ENCODE measurements around the gene PEAK3.

The PEAK3 gene

DNA sequence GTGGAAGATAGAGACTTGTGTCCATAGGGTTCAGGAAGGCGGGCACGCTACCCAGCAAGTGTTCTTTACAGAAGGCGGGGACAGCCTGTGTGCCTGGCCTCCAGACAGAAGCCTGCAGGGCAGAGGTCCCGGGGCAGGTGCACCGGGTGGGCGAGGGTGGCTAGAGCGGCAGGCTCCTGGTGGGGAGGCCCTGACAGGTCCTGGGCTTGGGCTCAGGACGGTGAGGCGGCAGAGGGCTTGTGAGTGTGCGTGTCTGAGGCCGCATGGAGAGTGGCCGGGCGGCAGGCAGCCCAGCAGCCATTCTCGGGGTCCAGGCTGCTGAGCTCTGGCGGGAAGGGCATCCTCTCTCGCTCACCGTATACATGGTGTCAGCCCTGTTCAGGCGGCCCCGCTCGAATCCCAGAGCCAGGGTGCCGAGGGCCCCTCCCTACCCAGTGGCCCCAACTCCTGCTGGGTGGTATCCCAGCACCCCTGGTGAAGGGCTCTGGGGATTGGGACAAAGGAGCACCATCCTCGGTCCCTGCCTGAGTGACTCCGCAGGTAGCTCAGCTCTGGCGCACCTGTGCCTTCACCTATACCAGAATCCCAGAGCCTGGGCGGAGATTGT, 35.9 kb downstream of the PEAK3 start:
- peaks cover 78% of the 10 kb centered on the region for H3K36me3 ChIP-seq (ENCODE audit: insufficient read depth, low read length)
- peaks cover 6% of the 10 kb centered on the region for H3K4me1 ChIP-seq (ENCODE audit: insufficient read depth, low read length)
- no peak overlapping the region for H2AFZ ChIP-seq (ENCODE audit: low read depth, low read length)
- H3K4me3 ChIP-seq (ENCODE audit: low read length), result no peak overlapping the region
- H3K9me3 ChIP-seq (ENCODE audit: low read length), result peaks cover 7% of the 10 kb centered on the region
- H3K27me3 ChIP-seq (ENCODE audit: insufficient read depth, low read length), result no peaks in the 10 kb centered on the region

DNA sequence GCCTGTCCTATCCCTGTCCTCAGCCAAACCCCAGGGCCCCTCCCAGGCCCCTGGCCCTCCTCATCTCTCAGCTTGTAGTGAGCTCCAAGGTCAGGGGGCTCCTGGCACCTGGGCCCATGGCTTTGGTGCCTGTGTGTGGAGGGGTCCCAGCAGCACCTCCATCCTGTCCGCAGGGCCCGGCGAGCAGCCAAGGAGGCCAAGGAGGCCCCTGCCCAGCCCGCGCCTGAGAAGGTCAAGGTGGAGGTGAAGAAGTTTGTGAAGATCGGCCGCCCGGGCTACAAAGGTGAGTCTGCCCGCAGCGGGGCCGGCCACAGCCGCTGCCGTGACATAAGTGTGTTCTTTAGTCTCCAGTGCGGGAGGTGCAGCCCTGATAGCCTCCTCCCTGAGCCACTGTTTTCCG, 36.7 kb downstream of the PEAK3 start:
- H3K4me3 ChIP-seq (ENCODE audit: low read length), result no peak overlapping the region
- H3K9me3 ChIP-seq (ENCODE audit: low read length), result peaks cover 3% of the 10 kb centered on the region
- H3K27me3 ChIP-seq (ENCODE audit: insufficient read depth, low read length), result no peaks in the 10 kb centered on the region
- peaks cover 13% of the 10 kb centered on the region for H3K4me1 ChIP-seq (ENCODE audit: insufficient read depth, low read length)
- no peak overlapping the region for H2AFZ ChIP-seq (ENCODE audit: low read depth, low read length)
- H3K36me3 ChIP-seq (ENCODE audit: insufficient read depth, low read length), result peaks cover 71% of the 10 kb centered on the region

DNA sequence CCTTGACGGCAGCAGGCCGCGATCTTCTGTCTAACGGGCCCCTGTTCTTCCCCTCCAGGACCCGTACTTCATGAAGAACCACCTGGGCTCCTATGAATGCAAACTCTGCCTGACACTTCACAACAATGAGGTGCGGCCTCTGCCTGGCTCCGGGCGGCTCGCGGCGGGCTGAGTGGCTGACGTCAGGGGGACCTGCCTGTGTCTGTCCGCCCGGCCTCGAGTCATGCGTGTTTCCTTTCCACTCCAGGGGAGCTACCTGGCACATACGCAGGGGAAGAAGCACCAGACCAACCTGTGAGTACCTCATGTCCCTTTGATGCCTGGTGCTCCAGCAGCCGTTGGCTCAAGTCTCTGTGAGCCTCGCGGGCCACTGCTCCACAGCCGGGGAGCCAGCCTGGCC, 37.5 kb downstream of the PEAK3 start:
- peaks cover 67% of the 10 kb centered on the region for H3K36me3 ChIP-seq (ENCODE audit: insufficient read depth, low read length)
- H3K4me3 ChIP-seq (ENCODE audit: low read length), result no peak overlapping the region
- H3K4me1 ChIP-seq (ENCODE audit: insufficient read depth, low read length), result peaks cover 21% of the 10 kb centered on the region
- H3K9me3 ChIP-seq (ENCODE audit: low read length), result no peaks in the 10 kb centered on the region
- H2AFZ ChIP-seq (ENCODE audit: low read depth, low read length), result no peak overlapping the region
- no peaks in the 10 kb centered on the region for H3K27me3 ChIP-seq (ENCODE audit: insufficient read depth, low read length)

DNA sequence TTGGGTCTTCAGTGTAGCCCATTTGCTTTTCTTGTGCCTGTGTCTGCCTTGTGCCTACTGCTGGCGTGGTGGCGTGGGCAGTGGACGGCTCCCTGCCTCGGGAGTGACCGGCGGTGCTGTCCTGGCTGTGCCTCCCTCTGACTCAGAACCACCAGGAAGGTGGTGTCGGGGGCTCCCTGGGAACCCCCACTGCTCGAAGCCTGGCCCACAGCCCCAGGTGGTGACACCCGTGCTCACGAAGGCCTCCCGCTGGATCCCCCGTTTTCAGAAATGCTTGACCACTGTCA, 37.9 kb downstream of the PEAK3 start:
- Histone ChIP-seq H3K36me3 (ENCODE audit: insufficient read depth, low read length) (peaks cover 63% of the 10 kb centered on the region), H2AFZ (ENCODE audit: low read depth, low read length) (no peak overlapping the region), H3K4me3 (ENCODE audit: low read length) (no peak overlapping the region), H3K9me3 (ENCODE audit: low read length) (no peaks in the 10 kb centered on the region), H3K4me1 (ENCODE audit: insufficient read depth, low read length) (peaks cover 25% of the 10 kb centered on the region), H3K27me3 (ENCODE audit: insufficient read depth, low read length) (no peaks in the 10 kb centered on the region)

DNA sequence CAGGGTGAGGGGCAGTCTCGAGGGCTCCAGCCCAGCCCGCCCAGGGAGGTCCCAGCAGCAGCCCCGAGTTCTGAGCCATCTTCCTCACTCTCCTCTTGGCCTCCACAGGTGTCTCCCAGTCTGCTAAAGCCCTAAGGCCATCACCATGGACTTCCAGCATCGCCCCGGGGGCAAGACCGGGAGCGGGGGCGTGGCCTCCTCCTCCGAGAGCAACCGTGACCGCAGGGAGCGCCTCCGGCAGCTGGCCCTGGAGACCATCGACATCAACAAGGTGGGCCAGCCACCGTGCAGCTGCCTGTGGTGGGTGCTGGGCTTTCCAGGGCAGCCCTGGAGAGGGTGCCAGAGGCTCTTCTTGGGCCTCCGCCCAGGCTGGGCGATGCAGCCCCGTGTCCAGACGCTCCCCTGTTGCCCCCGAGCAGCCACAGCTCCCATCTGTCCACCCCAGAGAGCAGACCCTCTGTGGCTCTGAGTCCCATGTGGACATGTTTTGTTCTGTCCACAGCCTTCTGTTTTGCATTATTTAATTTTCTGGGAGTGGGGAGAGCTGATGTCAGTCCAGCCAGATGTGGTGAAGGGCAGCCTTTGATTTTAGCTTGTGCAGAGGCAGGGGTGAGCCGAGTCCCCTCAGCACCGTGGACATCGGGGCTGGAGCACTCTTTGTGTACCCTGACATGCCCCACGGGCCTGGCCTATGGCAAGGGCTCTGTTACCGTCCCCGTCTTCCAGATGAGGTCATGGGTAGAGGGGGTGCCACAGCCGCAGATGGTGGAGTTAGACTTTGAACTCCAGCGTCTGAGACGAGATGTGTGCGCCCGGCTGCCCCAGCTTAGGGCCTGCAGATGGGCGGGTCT, 38.5 kb downstream of the PEAK3 start:
- H3K9me3 ChIP-seq (ENCODE audit: low read length), result no peaks in the 10 kb centered on the region
- no peak overlapping the region for H2AFZ ChIP-seq (ENCODE audit: low read depth, low read length)
- H3K36me3 ChIP-seq (ENCODE audit: insufficient read depth, low read length), result peaks cover 57% of the 10 kb centered on the region
- H3K4me1 ChIP-seq (ENCODE audit: insufficient read depth, low read length), result peaks cover 29% of the 10 kb centered on the region
- H3K27me3 ChIP-seq (ENCODE audit: insufficient read depth, low read length), result no peaks in the 10 kb centered on the region
- H3K4me3 ChIP-seq (ENCODE audit: low read length), result no peak overlapping the region

DNA sequence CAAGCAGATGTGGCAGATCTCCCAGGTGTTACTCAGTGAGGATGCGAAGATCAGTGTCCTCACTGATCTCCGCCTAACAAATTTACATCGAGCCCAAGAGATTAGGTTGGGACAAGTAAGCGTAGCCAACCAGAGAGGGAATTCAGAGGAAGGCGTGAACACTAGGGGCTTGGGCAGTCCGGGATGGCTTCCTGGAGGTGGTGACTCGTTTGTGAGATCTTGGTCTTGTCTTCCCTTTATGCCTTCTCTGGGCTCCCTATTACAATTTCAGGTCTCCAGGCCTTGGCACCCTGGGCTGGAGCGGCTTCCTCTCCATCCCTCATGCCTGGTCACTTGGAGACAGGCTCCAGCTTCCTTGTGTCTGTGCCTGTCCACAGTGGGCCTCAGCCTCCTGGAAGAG, 39.2 kb downstream of the PEAK3 start:
- H3K27me3 ChIP-seq (ENCODE audit: insufficient read depth, low read length), result no peaks in the 10 kb centered on the region
- H3K4me3 ChIP-seq (ENCODE audit: low read length), result no peak overlapping the region
- H3K9me3 ChIP-seq (ENCODE audit: low read length), result no peaks in the 10 kb centered on the region
- peaks cover 61% of the 10 kb centered on the region for H3K36me3 ChIP-seq (ENCODE audit: insufficient read depth, low read length)
- no peak overlapping the region for H2AFZ ChIP-seq (ENCODE audit: low read depth, low read length)
- peaks cover 36% of the 10 kb centered on the region for H3K4me1 ChIP-seq (ENCODE audit: insufficient read depth, low read length)

DNA sequence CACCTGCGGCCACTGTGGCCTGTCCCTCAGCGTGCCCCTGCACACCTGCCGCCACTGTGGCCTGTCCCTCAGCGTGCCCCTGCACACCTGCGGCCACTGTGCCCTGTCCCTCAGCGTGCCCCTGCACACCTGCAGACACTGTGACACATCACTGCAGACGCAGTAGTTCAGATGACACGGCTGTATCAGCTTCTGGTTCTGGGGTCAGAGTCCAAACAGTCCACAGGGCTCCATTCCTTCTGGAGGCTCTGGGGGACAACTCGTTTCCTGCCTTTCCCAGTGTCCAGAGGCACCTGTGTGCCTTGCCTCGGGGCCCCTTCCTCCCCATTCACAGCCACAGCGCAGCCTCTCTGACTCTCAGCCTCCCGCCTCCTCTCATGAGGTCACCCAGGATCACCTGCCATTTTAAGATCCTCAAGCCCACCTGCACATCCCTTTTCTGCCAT, 39.9 kb downstream of the PEAK3 start:
- Histone ChIP-seq H3K27me3 (ENCODE audit: insufficient read depth, low read length) (no peaks in the 10 kb centered on the region), H2AFZ (ENCODE audit: low read depth, low read length) (no peak overlapping the region), H3K9me3 (ENCODE audit: low read length) (no peaks in the 10 kb centered on the region), H3K4me3 (ENCODE audit: low read length) (no peak overlapping the region), H3K36me3 (ENCODE audit: insufficient read depth, low read length) (peaks cover 56% of the 10 kb centered on the region), H3K4me1 (ENCODE audit: insufficient read depth, low read length) (peaks cover 43% of the 10 kb centered on the region)

DNA sequence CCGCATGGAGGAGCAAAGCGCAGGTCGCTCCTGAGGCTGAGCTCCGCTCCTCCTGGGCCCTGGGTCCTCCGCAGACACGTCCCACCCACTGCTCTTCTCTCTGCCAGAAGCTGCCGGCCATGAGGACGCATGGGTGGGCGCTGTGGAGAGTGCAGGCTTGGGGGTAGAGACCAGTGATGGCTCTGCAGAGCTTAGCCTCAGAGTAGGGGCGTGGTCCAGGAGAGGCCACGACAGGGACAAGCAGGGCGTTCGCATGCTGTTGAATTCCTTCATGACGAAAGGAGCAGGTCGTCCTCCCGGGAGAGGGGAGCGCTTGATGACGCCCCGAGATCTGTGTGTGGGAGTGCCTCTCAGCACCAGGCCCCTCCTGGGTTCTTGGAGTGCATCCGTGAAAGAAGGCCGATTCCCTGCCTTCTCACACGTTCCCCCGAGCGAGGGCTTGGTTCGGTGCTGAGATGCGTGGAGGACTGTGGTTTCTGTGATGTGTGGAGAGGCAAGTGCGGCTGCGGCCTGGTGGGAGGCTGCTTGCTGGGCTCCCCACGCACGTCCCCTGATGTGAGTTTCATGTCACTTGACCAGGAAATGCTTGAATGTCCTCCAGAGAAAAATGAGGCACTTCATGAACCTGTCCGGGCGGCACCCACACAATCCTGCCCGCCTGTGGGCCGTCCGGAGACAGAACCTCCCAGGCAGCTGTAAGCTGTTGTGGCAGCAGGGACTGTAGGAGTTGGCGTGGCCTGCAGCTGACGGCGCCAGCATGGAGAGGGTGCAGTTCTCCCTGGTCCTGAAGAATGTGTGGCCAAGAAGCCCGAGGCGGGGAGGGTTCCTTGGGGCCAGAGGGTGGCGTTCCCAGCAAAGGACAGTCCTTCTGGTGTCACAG, 40.9 kb downstream of the PEAK3 start:
- Histone ChIP-seq H3K36me3 (ENCODE audit: insufficient read depth, low read length) (peaks cover 46% of the 10 kb centered on the region), H2AFZ (ENCODE audit: low read depth, low read length) (no peak overlapping the region), H3K9me3 (ENCODE audit: low read length) (no peaks in the 10 kb centered on the region), H3K27me3 (ENCODE audit: insufficient read depth, low read length) (no peaks in the 10 kb centered on the region), H3K4me1 (ENCODE audit: insufficient read depth, low read length) (peaks cover 45% of the 10 kb centered on the region), H3K4me3 (ENCODE audit: low read length) (no peak overlapping the region)

DNA sequence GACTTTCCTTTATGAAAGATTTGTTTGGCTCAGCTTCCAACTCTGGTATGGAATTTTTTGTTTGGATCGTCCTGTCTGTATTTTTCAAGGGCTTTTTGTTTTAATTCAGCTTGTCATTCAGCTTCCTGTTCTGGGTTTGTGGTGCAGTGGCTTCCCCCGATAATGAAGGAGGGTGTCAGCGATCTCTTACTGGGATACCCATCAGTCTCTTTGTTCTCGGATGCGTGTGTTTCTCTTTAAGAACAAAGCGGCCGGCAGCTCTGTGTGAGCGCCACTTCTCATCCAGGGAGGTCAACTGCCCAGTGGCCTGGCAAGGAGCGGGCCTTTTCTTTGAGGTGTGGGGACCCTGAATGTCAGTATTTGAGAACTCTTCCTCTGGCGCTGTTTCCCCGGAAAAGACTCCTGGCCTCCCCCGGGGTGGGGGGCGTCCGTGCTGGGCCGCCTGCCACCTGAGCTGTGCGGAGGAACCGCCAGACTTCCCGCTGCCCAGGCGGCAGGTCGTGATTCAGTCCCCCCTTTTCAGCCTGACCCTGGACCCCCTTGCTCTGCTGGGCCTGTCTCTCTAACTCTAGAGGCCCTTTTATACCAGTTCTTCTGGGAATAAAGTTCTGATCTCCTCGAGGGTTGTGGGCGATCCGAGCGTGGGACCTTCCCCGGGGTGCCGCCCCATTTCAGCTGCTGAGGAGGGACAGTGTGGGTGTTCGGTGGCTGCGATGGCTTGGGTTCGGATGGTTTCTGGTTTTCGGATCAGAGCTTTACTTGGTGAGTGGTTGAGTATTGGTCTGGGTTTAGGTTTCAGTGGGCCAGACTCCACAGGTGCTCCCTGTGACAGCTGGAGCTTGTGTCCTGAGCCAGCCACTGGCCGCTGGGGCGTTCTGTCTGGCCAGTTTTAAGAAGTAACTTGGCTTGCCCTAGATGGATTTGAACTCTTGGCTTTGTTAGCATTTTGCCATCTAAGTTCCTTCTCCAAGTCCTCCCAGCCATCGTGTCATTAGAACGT, 41.9 kb downstream of the PEAK3 start:
- H3K4me3 ChIP-seq (ENCODE audit: low read length), result peak overlapping the region; percentile 50
- H2AFZ ChIP-seq (ENCODE audit: low read depth, low read length), result no peak overlapping the region
- no peaks in the 10 kb centered on the region for H3K9me3 ChIP-seq (ENCODE audit: low read length)
- peaks cover 48% of the 10 kb centered on the region for H3K4me1 ChIP-seq (ENCODE audit: insufficient read depth, low read length)
- peaks cover 36% of the 10 kb centered on the region for H3K36me3 ChIP-seq (ENCODE audit: insufficient read depth, low read length)
- H3K27me3 ChIP-seq (ENCODE audit: insufficient read depth, low read length), result no peaks in the 10 kb centered on the region

DNA sequence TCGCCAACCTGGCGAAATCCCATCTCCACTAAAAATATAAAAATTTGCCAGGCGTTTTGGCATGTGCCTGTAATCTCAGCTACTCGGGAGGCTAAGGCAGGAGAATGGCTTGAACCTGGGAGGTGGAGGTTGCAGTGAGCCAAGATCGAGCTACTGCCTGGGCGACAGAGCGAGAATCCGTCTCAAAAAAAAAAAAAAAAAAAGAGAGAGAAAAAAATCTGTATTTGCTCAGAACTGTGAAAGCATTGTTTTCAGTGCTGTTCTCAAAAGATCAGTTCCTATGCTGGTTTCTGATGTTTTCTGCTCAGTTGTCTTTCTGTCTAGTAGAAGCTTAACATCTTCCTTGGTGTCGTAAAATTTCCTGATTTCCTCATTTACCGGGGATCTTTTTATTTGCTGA, 42.8 kb downstream of the PEAK3 start:
- Histone ChIP-seq H3K9me3 (ENCODE audit: low read length) (no peaks in the 10 kb centered on the region), H3K36me3 (ENCODE audit: insufficient read depth, low read length) (peaks cover 28% of the 10 kb centered on the region), H3K27me3 (ENCODE audit: insufficient read depth, low read length) (no peaks in the 10 kb centered on the region), H3K4me3 (ENCODE audit: low read length) (peak overlapping the region; percentile 50), H2AFZ (ENCODE audit: low read depth, low read length) (no peak overlapping the region), H3K4me1 (ENCODE audit: insufficient read depth, low read length) (peaks cover 52% of the 10 kb centered on the region)

DNA sequence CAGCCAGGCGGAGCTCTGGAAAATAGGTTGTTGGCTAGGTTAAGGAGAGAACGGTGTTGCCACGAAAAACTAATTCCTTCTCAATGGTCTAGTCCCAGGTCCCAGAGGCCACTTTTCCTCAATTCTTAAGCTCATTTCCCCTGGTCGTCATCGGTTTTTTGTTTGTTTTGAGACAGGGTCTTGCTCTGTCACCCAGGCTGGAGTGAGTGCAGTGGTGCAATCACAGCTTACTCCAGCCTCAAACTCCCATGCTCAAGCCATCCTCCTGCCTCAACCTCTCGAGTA, 44.2 kb downstream of the PEAK3 start:
- peaks cover 54% of the 10 kb centered on the region for H3K4me1 ChIP-seq (ENCODE audit: insufficient read depth, low read length)
- H3K27me3 ChIP-seq (ENCODE audit: insufficient read depth, low read length), result no peaks in the 10 kb centered on the region
- no peak overlapping the region for H2AFZ ChIP-seq (ENCODE audit: low read depth, low read length)
- no peaks in the 10 kb centered on the region for H3K9me3 ChIP-seq (ENCODE audit: low read length)
- peak overlapping the region; percentile 50 for H3K4me3 ChIP-seq (ENCODE audit: low read length)
- H3K36me3 ChIP-seq (ENCODE audit: insufficient read depth, low read length), result peaks cover 28% of the 10 kb centered on the region

DNA sequence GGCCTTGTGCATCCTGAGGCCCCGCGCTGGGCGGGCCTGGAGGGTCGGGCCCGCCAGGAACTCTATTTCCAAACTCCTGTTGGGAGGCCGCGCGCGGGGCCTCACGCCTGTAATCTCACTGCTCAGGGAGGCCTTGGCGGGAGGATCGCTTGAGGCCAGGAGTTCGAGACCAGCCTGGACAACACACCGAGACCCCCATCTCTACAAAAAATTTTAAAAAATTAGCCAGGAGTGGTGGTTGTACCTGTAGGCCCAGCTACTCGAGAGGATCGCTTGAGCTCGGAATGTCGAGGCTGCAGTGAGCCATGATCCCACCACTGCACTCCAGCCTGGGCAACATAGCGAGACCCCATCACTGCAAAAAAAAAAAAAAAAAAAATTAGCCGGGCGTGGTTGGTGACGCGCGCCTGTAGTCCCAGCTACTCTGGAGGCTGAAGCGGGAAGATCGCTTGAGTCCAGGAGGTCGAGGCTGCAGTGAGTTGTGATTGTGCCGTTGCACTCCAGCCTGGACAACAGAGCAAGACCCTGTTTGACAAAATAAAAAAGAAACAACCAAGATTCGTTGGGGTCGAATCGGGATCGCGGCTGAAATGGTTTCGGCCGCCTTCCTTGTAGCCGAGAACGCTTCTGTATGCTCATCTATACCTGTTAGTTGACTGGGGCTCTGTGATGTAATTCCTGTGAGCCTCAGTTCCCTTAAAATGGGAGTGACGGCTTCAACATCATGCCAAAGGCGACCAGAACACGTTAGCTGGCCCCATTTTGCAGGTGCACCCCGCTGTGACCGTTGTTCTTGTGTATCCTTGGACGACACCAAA, 44.7 kb downstream of the PEAK3 start:
- Histone ChIP-seq H2AFZ (ENCODE audit: low read depth, low read length) (no peak overlapping the region), H3K36me3 (ENCODE audit: insufficient read depth, low read length) (peaks cover 28% of the 10 kb centered on the region), H3K27me3 (ENCODE audit: insufficient read depth, low read length) (no peaks in the 10 kb centered on the region), H3K9me3 (ENCODE audit: low read length) (no peaks in the 10 kb centered on the region), H3K4me1 (ENCODE audit: insufficient read depth, low read length) (peaks cover 54% of the 10 kb centered on the region), H3K4me3 (ENCODE audit: low read length) (peak overlapping the region; percentile 50)
